Hematopoietic multipotent progenitor cell treated with erythropoietin and hydrocortisone succinate and interleukin-3 and kit ligand, for 4 days (in vitro differentiated cells): ENCODE measurements around the gene LMNTD2.

Experiments
- DNase-seq: peaks from one replicate; pipeline ENCODE4 v3.0.0-alpha.2; 2015

Gene LMNTD2

GRCh38 chr11:567011-567628 lies 6.6 kb upstream of the LMNTD2 start:
- no peak for DNase-seq

DNA sequence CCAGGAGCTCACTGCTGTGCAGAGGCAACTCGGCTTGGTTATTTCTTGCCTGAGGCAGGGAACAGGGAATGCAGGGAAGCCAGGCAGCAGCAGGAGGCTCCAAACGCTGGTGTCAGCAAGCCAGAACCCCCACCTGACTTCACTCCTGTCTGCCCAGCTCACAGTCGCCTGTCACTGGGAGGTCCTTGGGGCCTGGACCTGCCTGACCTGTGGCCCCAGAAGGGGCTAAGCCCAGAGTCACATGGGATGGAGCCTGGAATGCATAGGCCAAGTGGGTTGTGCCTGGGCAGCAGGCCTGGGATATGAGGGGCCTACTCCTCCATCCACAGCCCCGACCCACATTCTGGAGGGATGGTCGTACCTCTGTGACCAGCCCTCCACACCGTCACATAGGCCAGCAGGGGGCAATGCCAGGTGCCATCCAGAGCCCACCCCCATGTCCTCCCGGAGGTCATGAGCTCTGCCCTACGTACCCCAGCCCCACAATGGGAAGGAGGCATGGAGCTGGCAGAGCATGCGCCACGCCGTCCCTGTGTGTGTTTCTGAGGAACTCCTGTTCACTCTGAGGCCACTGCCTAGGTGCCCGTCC lies 5.5 kb upstream of the LMNTD2 start:
- DNase-seq: no peak

DNA sequence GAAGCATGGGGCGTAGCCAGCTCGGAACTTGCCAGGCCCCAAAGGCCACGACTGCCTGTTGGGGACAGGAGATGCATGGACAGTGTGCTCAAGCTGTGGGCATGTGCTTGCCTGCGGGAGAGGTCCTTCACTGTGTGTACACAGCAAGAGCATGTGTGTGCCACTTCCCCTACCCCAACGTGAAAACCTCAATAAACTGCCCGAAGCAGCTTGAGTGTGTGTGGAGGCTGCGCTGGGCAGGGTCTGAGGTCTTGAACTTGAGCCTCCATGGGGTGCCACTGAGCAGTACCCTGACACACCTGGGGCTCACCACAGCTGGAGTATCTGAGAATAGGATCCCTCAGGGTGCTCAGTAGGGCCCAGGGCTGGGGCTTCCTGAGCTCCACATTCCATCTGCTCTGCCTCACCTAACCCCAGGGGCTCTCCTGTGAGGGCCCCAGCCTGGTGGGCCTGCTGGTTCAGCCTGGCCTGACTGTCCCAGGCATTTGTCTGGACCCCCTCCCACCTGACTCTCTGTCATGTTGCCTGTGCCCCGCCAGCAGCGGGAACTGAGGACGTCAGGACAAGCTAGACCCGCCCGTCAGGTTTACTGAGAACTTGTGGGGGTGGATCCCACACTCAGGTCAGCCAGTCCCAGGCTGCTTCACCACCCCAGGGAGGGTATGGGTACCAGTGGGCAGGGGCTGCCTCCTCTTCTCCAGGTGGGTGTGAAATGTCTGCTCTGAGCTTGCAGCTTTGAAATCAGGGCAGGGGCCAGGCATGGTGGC lies 3.5 kb upstream of the LMNTD2 start:
- no peak for DNase-seq

GRCh38 chr11:563066-563811 lies 2.7 kb upstream of the LMNTD2 start:
- DNase-seq: no peak

DNA sequence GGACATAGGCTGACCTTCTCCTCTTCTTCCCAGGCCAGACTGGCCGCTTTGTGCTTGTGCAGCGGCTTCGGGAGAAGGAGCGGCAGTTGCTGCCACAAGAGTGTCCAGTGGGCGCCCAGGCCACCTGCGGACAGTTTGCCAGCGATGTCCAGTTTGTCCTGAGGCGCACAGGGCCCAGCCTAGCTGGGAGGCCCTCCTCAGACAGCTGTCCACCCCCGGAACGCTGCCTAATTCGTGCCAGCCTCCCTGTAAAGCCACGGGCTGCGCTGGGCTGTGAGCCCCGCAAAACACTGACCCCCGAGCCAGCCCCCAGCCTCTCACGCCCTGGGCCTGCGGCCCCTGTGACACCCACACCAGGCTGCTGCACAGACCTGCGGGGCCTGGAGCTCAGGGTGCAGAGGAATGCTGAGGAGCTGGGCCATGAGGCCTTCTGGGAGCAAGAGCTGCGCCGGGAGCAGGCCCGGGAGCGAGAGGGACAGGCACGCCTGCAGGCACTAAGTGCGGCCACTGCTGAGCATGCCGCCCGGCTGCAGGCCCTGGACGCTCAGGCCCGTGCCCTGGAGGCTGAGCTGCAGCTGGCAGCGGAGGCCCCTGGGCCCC lies 1.6 kb upstream of the LMNTD2 start:
- no peak for DNase-seq

GRCh38 chr11:561148-562003 lies 838 bp upstream of the LMNTD2 start:
- peak; percentile 74 for DNase-seq

DNA sequence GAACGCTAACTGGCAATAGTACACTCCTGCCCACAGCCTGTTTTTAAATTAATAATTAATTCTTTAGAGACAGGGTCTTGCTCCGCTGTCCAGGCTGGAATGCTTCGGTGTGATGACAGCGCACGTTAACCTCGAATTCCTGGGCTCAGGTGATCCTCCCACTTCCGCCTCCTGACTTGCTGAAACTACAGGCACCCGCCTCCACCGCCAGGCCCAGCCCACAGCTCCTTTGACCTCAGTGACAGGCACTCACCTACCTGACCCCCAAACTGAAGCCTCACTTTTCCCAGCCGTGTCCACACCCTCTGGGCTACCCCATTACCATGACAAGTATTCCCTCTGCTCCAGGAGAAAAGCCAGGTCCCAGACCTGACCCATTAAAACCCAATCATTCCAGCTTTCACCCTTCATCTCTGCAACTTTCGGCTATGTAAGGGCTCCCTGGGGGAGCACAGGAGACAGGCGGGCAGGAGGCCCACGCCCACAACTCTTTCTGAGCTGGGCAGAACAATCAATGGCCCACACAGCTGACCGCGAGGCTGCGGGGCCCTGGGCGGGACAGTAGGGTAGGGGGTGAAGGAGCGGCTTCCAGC lies 730 bp downstream of the LMNTD2 start:
- no peak for DNase-seq

- DNase-seq: no peak
Observed at GRCh38 chr11:559020-559620, 1.4 kb downstream of the LMNTD2 start.

DNA sequence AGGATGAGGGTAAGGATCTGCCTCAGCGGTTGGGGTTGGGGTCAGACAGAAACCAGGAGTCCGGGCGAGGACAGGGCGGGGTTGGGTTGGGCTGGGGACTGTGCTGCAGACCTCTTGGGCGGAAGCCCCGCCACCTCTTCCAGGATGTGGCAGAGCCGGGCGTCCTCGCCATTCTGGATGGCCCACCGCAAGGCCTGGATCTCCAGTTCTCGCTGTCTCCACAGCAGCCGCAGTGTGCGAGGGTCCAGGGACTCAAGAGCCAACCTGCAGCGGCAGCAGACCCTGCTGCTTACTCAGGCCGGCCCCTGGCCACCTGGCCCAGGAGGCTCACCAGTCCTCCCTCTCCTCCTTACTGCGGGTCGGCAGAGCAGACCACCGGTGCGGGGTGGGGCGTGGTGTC lies 2.0 kb downstream of the LMNTD2 start:
- DNase-seq: no peak

DNA sequence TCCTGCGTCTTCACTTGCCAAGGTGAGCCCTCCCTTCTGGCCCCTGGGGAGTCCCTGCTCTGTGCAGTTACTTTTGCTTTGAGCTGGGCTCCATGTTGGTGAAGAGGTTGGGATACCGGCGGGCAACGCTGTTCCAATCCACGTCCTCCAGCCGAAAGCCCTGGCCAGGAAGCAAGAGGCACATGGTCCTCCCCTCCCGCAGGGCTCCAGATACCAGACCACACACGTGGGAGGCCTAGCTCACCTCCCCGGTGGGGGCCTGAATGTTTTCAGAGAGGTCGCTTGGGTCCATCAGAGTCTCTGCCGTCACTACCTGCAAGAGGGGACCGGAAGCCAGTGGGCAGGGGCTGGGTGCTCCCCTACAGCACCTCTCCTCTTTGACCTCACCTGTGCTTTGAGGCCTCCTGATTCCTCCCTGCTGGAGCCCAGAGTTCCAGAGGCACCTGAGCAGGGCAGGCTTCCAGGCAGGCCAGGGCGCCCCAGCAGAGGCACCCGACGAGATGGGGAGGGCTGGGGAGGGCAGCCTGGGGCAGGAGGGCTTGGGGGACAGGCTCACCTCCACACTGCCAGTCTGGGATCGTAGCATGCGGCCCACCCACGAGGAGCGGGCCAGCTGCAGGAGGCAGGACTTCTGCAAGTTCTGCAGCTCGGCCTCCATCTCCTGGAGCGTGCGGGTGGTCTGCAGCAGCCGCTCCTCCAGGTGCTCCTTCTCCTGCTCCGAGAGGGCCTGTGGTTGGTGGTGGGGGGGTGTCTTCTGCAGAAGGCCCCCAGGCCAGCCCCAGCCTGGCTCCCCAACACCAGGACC lies 3.0 kb downstream of the LMNTD2 start:
- no peak for DNase-seq

DNA sequence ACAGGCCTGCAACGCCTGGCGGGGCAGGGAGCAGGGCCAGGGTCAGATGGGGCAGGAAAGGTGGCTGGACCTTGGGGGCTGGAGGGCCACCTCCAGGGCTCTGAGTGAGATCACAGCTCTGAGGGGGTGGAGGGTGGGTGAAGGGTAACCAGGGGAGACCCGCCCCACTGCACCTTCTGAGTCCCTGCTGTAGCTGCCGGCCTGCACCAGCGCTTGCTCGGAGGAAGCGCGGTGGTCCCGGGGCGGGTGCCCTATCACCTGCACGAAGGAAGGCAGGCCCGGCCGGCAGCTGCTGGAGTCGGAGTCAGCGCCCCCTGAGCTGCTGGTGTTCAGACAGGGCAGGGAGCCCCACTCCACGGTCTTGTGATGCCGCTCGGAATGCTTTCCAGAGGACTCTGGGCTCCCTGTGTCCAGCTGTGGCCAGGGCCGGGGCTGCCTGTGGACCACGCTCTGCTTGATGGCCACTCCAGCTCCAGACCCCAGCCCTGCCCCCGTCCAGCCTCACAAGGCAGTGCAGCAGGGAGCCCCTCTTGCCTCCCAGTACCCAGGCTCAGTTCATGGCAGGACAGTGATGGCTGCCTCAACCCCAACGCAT lies 3.8 kb downstream of the LMNTD2 start:
- no peak for DNase-seq

- DNase-seq: peak; percentile 56
Observed at GRCh38 chr11:555780-556661, 4.5 kb downstream of the LMNTD2 start.

- DNase-seq: no peak
Observed at GRCh38 chr11:555227-555779, 5.2 kb downstream of the LMNTD2 start.

DNA sequence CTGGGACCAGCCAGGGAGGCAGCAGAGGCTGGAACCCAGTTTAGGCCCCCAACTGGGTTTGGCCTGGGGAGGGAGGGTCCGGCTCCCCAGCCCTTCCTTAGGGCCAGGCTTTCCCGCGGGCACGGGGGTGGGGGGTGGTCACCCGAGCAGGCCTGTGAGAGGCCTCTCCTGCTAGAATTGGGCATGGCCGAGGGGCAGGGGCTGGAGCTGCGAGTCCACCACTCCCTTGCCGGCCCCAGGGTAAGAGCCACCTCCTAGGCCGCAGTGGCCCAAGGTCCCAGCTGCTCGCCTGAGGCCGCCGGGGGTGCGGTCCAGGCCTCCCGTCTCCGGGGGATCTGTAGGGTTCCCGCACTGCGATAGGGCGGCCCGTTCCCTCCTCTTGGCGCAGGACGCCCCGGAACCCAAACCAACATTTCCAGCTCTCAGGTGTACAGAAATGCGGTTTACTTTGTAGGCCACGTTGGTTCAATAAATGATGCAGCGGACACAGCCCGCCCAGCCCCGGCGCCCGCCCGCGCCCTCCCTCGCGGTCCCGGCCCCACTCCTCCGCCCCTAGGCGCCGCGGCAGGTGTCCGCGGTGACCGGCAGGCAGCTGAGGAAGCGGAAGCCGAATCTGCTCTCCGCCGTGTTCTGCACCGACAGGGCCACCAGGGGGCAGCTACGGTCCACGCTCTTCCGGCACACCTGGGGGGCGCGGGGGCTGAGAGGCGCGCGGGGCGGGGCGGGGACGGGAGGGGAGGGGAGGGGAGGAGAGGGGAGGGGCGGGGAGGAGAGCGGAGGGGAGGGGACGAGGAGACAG lies 5.9 kb downstream of the LMNTD2 start:
- DNase-seq: peak; percentile 79

- DNase-seq: no peak
Observed at GRCh38 chr11:553988-554340, 6.6 kb downstream of the LMNTD2 start.

GRCh38 chr11:553083-553987 lies 7.2 kb downstream of the LMNTD2 start:
- DNase-seq: no peak

DNA sequence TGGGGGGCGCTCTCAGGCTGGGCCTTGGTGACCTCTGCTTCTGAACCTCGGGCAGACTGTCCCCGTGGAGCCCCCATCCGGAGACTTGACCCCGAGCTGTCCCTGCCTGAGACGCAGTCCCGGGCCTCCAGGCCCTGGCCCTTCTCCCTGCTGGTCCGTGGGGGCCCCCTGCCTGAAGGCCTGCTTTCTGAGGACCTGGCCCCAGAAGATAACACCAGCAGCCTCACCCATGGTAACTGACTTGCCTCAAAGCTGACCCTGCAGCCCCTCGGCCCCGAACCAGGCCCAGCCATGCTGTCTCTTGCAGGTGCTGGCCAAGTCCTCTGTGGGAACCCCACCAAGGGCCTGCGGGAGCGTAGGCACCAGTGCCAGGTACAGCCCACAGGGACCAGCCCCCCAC lies 8.9 kb downstream of the LMNTD2 start:
- no peak for DNase-seq
